ENCODE measurements around the gene YBEY.

YBEY gene

GRCh38 chr21:46294647-46295176 lies 8.6 kb downstream of the YBEY start:
- H3K36me3 ChIP-seq (ENCODE audit: low read length) = 0 out of 2 replicates have a peak, but pooled peaks cover 7% of the 10 kb centered on the region
- H3K9ac ChIP-seq (ENCODE audit: low read length) = no peak overlapping the region
- H3K4me2 ChIP-seq (ENCODE audit: low read depth, low read length, poor library complexity, severe bottlenecking) = no peak overlapping the region
- H2AFZ ChIP-seq (ENCODE audit: low read depth, low read length, severe bottlenecking) = no peak overlapping the region
- TF ChIP-seq EZH2phosphoT487 (conservative IDR thresholded peaks at IDR 0.05; ENCODE audit: low read length) (no peak), CTCF (IDR thresholded peaks at IDR 0.05; ENCODE audit: insufficient read depth, low read length, poor library complexity, severe bottlenecking) (no peak)
- no peaks in the 10 kb centered on the region for H3F3A ChIP-seq (ENCODE audit: insufficient read depth)
- no peaks in the 10 kb centered on the region for H3K9me2 ChIP-seq (replicated peaks; ENCODE audit: insufficient read depth, low read length)
- H3K27me3 ChIP-seq (ENCODE audit: low read length) = no peaks in the 10 kb centered on the region
- H3K4me3 ChIP-seq (ENCODE audit: insufficient read depth, low read length, poor library complexity, severe bottlenecking) = no peak overlapping the region
- H3K27ac ChIP-seq (ENCODE audit: low read depth, low read length) = no peak overlapping the region
- no peaks in the 10 kb centered on the region for H4K20me1 ChIP-seq (ENCODE audit: low read depth, low read length)
- H3K9me3 ChIP-seq (ENCODE audit: insufficient read depth, low read length) = no peaks in the 10 kb centered on the region
- peaks cover 5% of the 10 kb centered on the region for H3K79me2 ChIP-seq (ENCODE audit: insufficient read depth, low read length)

GRCh38 chr21:46295177-46295770 lies 9.1 kb downstream of the YBEY start:
- Histone ChIP-seq H3K4me2 (ENCODE audit: low read depth, low read length, poor library complexity, severe bottlenecking) (no peak overlapping the region), H4K20me1 (ENCODE audit: low read depth, low read length) (no peaks in the 10 kb centered on the region), H3K36me3 (ENCODE audit: low read length) (0 out of 2 replicates have a peak, but pooled peaks cover 7% of the 10 kb centered on the region), H3K9ac (ENCODE audit: low read length) (no peak overlapping the region), H3K79me2 (ENCODE audit: insufficient read depth, low read length) (no peaks in the 10 kb centered on the region), H3K9me3 (ENCODE audit: insufficient read depth, low read length) (no peaks in the 10 kb centered on the region), H3F3A (ENCODE audit: insufficient read depth) (no peaks in the 10 kb centered on the region), H3K9me2 (replicated peaks; ENCODE audit: insufficient read depth, low read length) (no peaks in the 10 kb centered on the region), H3K4me3 (ENCODE audit: insufficient read depth, low read length, poor library complexity, severe bottlenecking) (no peak overlapping the region), H3K27me3 (ENCODE audit: low read length) (no peaks in the 10 kb centered on the region), H3K27ac (ENCODE audit: low read depth, low read length) (no peak overlapping the region), H2AFZ (ENCODE audit: low read depth, low read length, severe bottlenecking) (no peak overlapping the region)
- no peak for TF ChIP-seq CTCF (IDR thresholded peaks at IDR 0.05; ENCODE audit: insufficient read depth, low read length, poor library complexity, severe bottlenecking)
- no peak for TF ChIP-seq EZH2phosphoT487 (conservative IDR thresholded peaks at IDR 0.05; ENCODE audit: low read length)

GRCh38 chr21:46295996-46296752 lies 10.0 kb downstream of the YBEY start:
- no peaks in the 10 kb centered on the region for H4K20me1 ChIP-seq (ENCODE audit: low read depth, low read length)
- H3K9ac ChIP-seq (ENCODE audit: low read length) = no peak overlapping the region
- H2AFZ ChIP-seq (ENCODE audit: low read depth, low read length, severe bottlenecking) = no peak overlapping the region
- no peaks in the 10 kb centered on the region for H3K9me2 ChIP-seq (replicated peaks; ENCODE audit: insufficient read depth, low read length)
- no peak overlapping the region for H3K4me3 ChIP-seq (ENCODE audit: insufficient read depth, low read length, poor library complexity, severe bottlenecking)
- H3K36me3 ChIP-seq (ENCODE audit: low read length) = peaks cover 10% of the 10 kb centered on the region; the same call in 1 of the 2 replicates
- H3K4me2 ChIP-seq (ENCODE audit: low read depth, low read length, poor library complexity, severe bottlenecking) = no peak overlapping the region
- no peaks in the 10 kb centered on the region for H3F3A ChIP-seq (ENCODE audit: insufficient read depth)
- no peak for TF ChIP-seq EZH2phosphoT487 (conservative IDR thresholded peaks at IDR 0.05; ENCODE audit: low read length)
- TF ChIP-seq CTCF (IDR thresholded peaks at IDR 0.05; ENCODE audit: insufficient read depth, low read length, poor library complexity, severe bottlenecking) = no peak
- no peaks in the 10 kb centered on the region for H3K79me2 ChIP-seq (ENCODE audit: insufficient read depth, low read length)
- H3K27me3 ChIP-seq (ENCODE audit: low read length) = no peaks in the 10 kb centered on the region
- H3K27ac ChIP-seq (ENCODE audit: low read depth, low read length) = no peak overlapping the region
- no peaks in the 10 kb centered on the region for H3K9me3 ChIP-seq (ENCODE audit: insufficient read depth, low read length)
